Measurements from ENCODE around the gene C16orf86. TPM values are rescaled to one million over a fixed set of nuclear protein-coding genes. Genes with fewer than 3 reads are reported as not detected.

The C16orf86 gene
- total RNA-seq, 1 donor from 2014 or later: 1.6 TPM

GRCh38 chr16:67651847-67652246 is 14.8 kb upstream of the C16orf86 start:
- no peak overlapping the region for H3K4me3 ChIP-seq
- no peak for TF ChIP-seq CTCF (IDR thresholded peaks at IDR 0.05)
- peaks cover 5 to 7% of the 10 kb centered on the region in 2 donors for H3K4me1 ChIP-seq
- H3K9me3 ChIP-seq: no peaks in the 10 kb centered on the region
- intact Hi-C loops (cut with DNase I): no loop called here
- H3K27ac ChIP-seq: no peak overlapping the region
- H3K36me3 ChIP-seq: peaks cover 0 to 4% of the 10 kb centered on the region in 2 donors
- DNase-seq (ENCODE audit: low spot score in 2 of 2): no peak
- peaks cover 27% of the 10 kb centered on the region for H3K27me3 ChIP-seq

DNA sequence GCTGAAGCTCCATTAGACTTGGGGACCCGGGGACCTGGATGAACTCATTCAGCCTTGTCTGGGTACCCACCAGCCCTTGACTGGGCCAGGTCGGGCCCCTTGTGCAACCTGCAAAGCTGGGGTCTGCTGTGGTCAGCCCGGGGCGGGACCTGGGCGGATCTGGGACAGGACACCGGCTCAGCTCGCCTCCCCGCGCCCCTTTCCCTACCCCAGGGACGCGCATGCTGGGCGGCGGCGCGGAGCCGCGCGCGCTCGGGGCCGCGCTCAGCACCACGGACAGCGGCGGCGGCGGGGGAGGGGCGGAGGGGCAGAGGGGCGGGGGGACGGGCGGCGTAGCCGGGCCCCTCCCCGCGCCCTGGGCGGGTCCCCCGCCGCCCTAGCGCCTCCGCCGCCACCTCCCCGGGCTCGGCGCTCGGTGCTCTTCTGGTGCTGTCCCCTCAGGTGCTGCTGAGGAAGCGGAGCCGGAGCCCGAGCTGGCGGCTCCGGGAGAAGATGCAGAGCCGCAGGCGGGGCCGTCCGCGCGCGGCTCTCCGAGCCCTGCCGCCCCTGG is 14.0 kb upstream of the C16orf86 start:
- Histone ChIP-seq H3K36me3 (peaks cover 0 to 6% of the 10 kb centered on the region in 2 donors), H3K27ac (no peak overlapping the region), H3K4me3 (peak overlapping the region; percentile 43 to 54), H3K9me3 (no peaks in the 10 kb centered on the region), H3K4me1 (peaks cover 5 to 7% of the 10 kb centered on the region in 2 donors), H3K27me3 (peaks cover 25% of the 10 kb centered on the region)
- DNase-seq (ENCODE audit: low spot score in 2 of 2): no peak
- TF ChIP-seq CTCF (IDR thresholded peaks at IDR 0.05): no peak
- intact Hi-C loops (cut with DNase I): no loop called here

GRCh38 chr16:67653128-67653788 is 13.4 kb upstream of the C16orf86 start:
- no peak for DNase-seq (ENCODE audit: low spot score in 2 of 2)
- Histone ChIP-seq H3K4me1 (peaks cover 5 to 7% of the 10 kb centered on the region in 2 donors), H3K36me3 (peaks cover 0 to 12% of the 10 kb centered on the region in 2 donors), H3K27ac (no peak overlapping the region), H3K27me3 (peaks cover 19% of the 10 kb centered on the region), H3K4me3 (peak overlapping the region; percentile 43 to 54), H3K9me3 (no peaks in the 10 kb centered on the region)
- intact Hi-C loops (cut with DNase I): no loop called here
- TF ChIP-seq CTCF (IDR thresholded peaks at IDR 0.05): no peak

DNA sequence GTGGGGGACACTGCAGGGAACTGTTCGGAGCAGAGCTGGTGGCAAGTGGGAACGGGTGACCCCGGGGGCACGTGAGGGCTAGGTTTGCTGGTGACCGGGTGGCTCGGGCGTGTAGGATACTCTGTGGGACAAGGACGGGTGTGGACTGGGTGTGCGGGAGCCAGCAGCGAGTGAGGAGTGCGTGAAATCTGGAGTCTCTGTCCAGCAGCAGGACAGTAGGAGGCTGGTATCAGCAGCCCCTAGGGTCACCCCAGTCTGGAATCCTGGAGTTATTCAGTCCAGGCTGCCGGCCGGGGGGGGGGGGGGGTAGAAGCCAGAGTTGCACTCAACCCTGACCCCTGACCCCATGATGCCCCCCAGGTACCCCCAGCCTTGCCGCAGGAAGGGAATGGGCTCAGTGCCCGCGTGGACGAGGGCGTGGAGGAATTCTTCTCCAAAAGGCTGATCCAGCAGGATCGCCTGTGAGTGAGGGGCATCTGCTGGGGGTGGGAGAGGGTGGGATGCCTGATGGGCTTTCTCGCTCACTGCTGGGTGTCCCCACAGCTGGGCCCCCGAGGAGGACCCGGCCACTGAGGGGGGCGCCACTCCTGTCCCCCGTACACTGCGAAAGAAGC is 12.7 kb upstream of the C16orf86 start:
- Histone ChIP-seq H3K27me3 (peaks cover 15% of the 10 kb centered on the region), H3K36me3 (peaks cover 0 to 16% of the 10 kb centered on the region in 2 donors), H3K27ac (no peak overlapping the region), H3K4me3 (peak overlapping the region; percentile 43 to 54), H3K9me3 (no peaks in the 10 kb centered on the region), H3K4me1 (peaks cover 5 to 12% of the 10 kb centered on the region in 2 donors)
- DNase-seq (ENCODE audit: low spot score in 2 of 2): no peak
- no peak for TF ChIP-seq CTCF (IDR thresholded peaks at IDR 0.05)
- intact Hi-C loops (cut with DNase I): no loop called here

DNA sequence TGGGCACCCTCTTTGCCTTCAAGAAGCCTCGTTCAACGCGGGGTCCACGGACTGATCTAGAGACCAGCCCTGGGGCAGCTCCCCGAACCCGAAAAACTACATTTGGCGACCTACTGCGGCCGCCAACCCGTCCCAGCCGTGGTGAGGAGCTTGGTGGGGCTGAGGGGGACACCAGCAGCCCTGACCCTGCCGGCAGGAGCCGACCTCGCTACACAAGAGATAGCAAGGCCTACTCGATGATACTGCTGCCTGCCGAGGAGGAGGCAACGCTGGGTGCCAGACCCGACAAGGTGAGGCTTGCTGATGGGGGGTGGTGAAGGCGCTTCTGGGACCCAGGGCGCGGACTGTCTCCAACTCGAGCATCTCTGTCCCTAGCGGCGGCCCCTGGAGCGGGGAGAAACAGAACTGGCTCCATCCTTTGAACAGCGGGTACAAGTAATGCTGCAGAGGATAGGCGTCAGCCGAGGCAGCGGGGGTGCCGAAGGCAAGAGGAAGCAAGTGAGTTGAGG is 12.2 kb upstream of the C16orf86 start:
- DNase-seq (ENCODE audit: low spot score in 2 of 2): no peak
- H3K27ac ChIP-seq: no peak overlapping the region
- H3K27me3 ChIP-seq: peaks cover 15% of the 10 kb centered on the region
- intact Hi-C loops (cut with DNase I): no loop called here
- peaks cover 0 to 16% of the 10 kb centered on the region in 2 donors for H3K36me3 ChIP-seq
- no peak for TF ChIP-seq CTCF (IDR thresholded peaks at IDR 0.05)
- H3K4me1 ChIP-seq: peaks cover 10 to 17% of the 10 kb centered on the region in 2 donors
- H3K4me3 ChIP-seq: no peak overlapping the region
- H3K9me3 ChIP-seq: no peaks in the 10 kb centered on the region

Data from ascending aorta (tissue), 2 donors.